Measurements from ENCODE around the gene SLC9A1. TPM values are rescaled to one million over a fixed set of nuclear protein-coding genes. Genes with fewer than 3 reads are reported as not detected.

SLC9A1 gene
- polyA plus RNA-seq, 1 of the 3 experiments (the other 2 are of a cell fraction) = 11.4 TPM

DNA sequence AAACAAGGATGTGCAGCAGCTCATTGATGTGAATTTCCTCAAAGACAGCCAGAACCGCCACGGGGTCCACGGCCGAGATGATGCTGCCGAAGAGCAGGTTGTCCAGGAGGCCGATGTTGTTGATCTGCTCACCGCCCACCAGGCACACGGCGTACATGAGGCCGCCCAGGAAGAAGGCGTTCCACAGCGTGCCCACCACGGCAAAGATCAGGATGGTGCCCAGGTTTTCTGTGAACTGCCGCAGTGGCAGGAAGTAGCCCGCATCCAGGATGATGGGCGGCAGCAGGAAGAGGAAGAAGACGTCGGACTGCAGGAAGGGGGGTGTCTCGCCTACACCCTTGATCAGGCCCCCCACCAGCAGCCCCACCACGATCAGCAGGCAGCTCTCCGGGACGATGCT, 41.1 kb downstream of the SLC9A1 start:
- no peak for TF ChIP-seq MXI1 (IDR thresholded peaks at IDR 0.05; ENCODE audit: low read depth, low read length)
- TF ChIP-seq POLR2AphosphoS5 (IDR thresholded peaks at IDR 0.05; ENCODE audit: low read depth, low read length) = no peak
- TF ChIP-seq FOSL2 (IDR thresholded peaks at IDR 0.05; ENCODE audit: borderline replicate concordance, low read depth) = no peak
- TF ChIP-seq, protein P1, sequence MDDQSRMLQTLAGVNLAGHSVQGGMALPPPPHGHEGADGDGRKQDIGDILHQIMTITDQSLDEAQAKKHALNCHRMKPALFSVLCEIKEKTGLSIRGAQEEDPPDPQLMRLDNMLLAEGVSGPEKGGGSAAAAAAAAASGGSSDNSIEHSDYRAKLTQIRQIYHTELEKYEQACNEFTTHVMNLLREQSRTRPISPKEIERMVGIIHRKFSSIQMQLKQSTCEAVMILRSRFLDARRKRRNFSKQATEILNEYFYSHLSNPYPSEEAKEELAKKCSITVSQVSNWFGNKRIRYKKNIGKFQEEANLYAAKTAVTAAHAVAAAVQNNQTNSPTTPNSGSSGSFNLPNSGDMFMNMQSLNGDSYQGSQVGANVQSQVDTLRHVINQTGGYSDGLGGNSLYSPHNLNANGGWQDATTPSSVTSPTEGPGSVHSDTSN (IDR thresholded peaks at IDR 0.05) = no peak
- TF ChIP-seq, protein P2, sequence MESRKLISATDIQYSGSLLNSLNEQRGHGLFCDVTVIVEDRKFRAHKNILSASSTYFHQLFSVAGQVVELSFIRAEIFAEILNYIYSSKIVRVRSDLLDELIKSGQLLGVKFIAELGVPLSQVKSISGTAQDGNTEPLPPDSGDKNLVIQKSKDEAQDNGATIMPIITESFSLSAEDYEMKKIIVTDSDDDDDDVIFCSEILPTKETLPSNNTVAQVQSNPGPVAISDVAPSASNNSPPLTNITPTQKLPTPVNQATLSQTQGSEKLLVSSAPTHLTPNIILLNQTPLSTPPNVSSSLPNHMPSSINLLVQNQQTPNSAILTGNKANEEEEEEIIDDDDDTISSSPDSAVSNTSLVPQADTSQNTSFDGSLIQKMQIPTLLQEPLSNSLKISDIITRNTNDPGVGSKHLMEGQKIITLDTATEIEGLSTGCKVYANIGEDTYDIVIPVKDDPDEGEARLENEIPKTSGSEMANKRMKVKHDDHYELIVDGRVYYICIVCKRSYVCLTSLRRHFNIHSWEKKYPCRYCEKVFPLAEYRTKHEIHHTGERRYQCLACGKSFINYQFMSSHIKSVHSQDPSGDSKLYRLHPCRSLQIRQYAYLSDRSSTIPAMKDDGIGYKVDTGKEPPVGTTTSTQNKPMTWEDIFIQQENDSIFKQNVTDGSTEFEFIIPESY (IDR thresholded peaks at IDR 0.05; ENCODE audit: borderline replicate concordance, low read depth) = no peak
- TF ChIP-seq, protein P3, sequence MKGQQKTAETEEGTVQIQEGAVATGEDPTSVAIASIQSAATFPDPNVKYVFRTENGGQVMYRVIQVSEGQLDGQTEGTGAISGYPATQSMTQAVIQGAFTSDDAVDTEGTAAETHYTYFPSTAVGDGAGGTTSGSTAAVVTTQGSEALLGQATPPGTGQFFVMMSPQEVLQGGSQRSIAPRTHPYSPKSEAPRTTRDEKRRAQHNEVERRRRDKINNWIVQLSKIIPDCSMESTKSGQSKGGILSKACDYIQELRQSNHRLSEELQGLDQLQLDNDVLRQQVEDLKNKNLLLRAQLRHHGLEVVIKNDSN (IDR thresholded peaks at IDR 0.05; ENCODE audit: borderline replicate concordance, low read depth) = no peak
- TF ChIP-seq, protein P4, sequence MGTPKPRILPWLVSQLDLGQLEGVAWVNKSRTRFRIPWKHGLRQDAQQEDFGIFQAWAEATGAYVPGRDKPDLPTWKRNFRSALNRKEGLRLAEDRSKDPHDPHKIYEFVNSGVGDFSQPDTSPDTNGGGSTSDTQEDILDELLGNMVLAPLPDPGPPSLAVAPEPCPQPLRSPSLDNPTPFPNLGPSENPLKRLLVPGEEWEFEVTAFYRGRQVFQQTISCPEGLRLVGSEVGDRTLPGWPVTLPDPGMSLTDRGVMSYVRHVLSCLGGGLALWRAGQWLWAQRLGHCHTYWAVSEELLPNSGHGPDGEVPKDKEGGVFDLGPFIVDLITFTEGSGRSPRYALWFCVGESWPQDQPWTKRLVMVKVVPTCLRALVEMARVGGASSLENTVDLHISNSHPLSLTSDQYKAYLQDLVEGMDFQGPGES (IDR thresholded peaks at IDR 0.05; ENCODE audit: low read depth, low read length) = no peak
- TF ChIP-seq, protein P5, sequence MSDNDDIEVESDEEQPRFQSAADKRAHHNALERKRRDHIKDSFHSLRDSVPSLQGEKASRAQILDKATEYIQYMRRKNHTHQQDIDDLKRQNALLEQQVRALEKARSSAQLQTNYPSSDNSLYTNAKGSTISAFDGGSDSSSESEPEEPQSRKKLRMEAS (IDR thresholded peaks at IDR 0.05; ENCODE audit: low read depth) = no peak
- TF ChIP-seq NFIC (IDR thresholded peaks at IDR 0.05; ENCODE audit: borderline replicate concordance) = no peak
- no peak for TF ChIP-seq JUND (IDR thresholded peaks at IDR 0.05)
- no peak for TF ChIP-seq FOXM1 (IDR thresholded peaks at IDR 0.05; ENCODE audit: low read depth)
- no peak for TF ChIP-seq MEF2A (IDR thresholded peaks at IDR 0.05; ENCODE audit: borderline replicate concordance, low read depth)
- TF ChIP-seq NRF1 (IDR thresholded peaks at IDR 0.05; ENCODE audit: low read depth, low read length) = no peak
- TF ChIP-seq GABPA (IDR thresholded peaks at IDR 0.05; ENCODE audit: low read depth) = no peak
- no peak for TF ChIP-seq RXRA (IDR thresholded peaks at IDR 0.05; ENCODE audit: borderline replicate concordance, low read depth)
- no peak for TF ChIP-seq TEAD4 (IDR thresholded peaks at IDR 0.05; ENCODE audit: borderline replicate concordance, insufficient read depth)
- no peak for TF ChIP-seq RFX5 (IDR thresholded peaks at IDR 0.05; ENCODE audit: low read length)
- Histone ChIP-seq H3K9ac (no peak overlapping the region), H2AFZ (ENCODE audit: low read depth) (no peak overlapping the region), H4K20me1 (ENCODE audit: insufficient read depth) (no peaks in the 10 kb centered on the region), H3K9me2 (no peaks in the 10 kb centered on the region), H3K9me3 (no peaks in the 10 kb centered on the region), H3K27me3 (ENCODE audit: insufficient read depth) (no peaks in the 10 kb centered on the region), H3K79me2 (ENCODE audit: insufficient read depth) (peaks cover 31% of the 10 kb centered on the region), H3K4me2 (no peak overlapping the region), H3F3A (replicated peaks; ENCODE audit: insufficient read depth) (peaks cover 22% of the 10 kb centered on the region), H3K36me3 (replicated peaks in 1 of 2; ENCODE audit: control insufficient read depth in 1 of 2, insufficient read depth in 2 of 2, low read length in 1 of 2) (no peaks in the 10 kb centered on the region), H3K4me1 (ENCODE audit: control insufficient read depth in 1 of 2, insufficient read depth in 2 of 2, low read depth in 1 of 2, low read length in 1 of 2) (peaks cover 9 to 29% of the 10 kb centered on the region in 2 experiments; a peak in 3 of 4 replicates), H3K4me3 (ENCODE audit: low read depth in 2 of 2, low read length in 1 of 2) (no peak overlapping the region), H3K27ac (ENCODE audit: low read depth in 2 of 2, low read length in 1 of 2) (peak overlapping the region in 1 of 2 experiments; percentile 83; a peak in 1 of 4 replicates)
- CTCF ChIA-PET = interaction anchor here (0.5 to 7.3 kb wide), 9 partner anchors 14 to 183 kb away, joined by 3 to 71 read pairs (median 4); no protein-coding TSS in a partner anchor
- WGBS (ENCODE audit: low lambda C conversion rate) = 96% methylated on average over 20 of the region's 22 CpGs
- DNase-seq = no peak
- POLR2A ChIA-PET = no interaction called here
